ENCODE measurements around the gene TCOF1.

Gene TCOF1

DNA sequence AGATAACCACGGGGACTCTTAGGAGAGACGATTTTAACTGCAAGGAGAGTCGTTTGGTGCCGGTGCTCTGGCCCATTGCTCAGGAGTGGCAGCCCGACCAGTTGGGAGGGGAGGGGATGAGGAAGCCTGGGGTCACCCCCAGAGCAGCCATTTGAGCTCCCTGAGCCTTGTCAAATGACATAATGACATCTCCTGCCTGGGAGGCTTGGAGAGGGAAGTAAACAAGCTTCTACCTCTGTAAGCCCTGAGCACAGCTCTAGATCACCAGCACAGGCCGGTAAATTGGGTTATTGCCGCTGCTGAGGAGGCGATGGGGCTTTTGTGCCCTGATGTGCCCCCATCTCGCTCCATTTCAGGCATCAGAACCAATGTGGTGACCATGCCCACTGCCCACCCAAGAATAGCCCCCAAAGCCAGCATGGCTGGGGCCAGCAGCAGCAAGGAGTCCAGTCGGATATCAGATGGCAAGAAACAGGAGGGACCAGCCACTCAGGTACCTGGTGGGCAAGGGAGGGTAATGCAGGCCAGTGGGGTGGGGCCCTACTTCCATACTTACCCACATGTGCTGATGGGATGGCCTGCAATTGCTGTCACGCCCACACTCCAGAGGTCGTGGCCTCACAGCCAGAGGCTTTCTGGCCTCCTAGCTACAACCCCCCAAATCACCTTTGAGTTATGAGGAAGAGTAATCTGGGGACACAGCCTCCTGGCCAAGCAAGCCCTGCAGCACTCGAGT lies 32.2 kb downstream of the TCOF1 start:
- DNase-seq (ENCODE audit: low read depth) = no peak

DNA sequence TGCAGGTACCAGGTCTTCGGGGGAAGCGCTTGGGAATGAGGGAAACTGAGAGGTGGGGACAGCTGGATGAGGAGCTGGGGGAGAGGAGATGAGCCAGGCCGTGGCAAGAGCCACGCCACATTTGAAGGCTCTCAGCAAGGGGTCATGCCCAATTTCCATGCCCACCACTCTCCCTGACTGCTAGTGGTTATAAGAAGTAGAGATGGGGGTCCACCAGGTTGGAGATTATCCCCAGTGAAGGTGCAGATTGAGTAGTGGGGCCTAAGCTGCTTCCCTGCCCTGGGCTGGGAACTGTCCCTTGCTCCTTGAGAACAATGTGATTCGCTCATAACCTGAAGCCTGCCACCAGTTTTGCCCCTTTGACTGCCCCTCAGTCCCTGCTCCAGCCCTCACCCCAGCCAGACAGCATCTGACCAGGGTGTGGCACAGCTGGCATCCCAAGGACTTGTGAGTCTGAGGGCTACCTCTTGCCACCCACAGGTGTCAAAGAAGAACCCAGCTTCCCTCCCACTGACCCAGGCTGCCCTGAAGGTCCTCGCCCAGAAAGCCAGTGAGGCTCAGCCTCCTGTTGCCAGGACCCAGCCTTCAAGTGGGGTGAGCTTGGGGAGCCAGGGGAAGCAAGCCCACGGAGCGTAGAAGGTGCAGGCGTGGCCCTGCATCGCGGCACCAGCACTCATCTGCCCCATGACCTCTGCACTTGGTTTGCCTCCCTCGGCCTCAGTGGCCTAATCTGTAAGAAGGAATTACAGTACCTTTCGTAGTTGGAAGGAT lies 33.8 kb downstream of the TCOF1 start:
- DNase-seq (ENCODE audit: low read depth) = no peak

DNA sequence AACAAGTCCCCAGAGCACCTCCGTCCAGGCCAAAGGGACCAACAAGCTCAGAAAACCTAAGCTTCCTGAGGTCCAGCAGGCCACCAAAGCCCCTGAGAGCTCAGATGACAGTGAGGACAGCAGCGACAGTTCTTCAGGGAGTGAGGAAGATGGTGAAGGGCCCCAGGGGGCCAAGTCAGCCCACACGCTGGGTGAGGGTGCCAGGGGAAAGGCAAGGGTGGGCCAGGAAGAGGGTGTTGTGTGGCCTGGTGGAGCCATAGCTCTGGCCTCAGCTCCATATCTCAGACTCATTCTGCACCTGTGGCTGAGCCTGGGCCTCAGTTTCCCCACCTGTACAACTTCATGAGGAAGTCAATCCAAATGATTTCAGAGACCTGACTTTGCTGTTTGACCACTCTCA lies 34.5 kb downstream of the TCOF1 start:
- DNase-seq (ENCODE audit: low read depth) = no peak

DNA sequence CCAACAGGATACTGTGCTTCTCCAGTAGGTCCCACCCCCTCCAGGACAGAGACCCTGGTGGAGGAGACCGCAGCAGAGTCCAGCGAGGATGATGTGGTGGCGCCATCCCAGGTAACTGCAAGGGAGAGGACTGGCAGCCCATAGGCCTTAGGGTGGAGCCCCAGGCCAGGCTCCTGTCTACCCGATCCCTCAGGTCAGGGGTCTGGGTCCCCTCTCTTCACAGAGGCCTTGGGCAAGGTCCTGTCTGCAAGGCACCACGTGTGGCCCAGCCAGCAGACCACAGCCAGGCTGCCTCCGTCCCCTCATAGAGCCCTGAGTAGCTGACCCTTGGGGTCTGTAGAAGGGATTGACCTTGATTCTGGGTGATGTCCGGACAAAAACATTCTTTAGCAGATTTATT lies 35.2 kb downstream of the TCOF1 start:
- no peak for DNase-seq (ENCODE audit: low read depth)

DNA sequence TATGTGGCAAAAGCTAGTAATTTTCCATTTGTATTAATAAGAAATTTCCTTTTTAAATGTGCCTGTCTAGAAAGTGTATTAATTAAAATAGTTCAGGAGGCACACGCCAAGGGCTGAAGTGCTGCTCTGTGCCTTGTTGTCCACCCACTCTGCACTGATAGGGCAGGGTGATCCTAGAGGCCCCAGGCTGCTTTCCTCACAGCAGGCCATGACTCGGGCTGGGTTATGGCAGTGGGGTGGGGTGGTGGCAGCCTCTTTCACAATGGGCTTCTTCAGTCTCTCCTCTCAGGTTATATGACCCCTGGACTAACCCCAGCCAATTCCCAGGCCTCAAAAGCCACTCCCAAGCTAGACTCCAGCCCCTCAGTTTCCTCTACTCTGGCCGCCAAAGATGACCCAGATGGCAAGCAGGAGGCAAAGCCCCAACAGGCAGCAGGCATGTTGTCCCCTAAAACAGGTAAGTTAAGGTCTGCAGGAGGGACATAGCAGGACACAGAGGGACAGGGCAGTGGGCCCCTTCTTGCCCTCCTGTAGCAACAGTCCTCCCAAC lies 35.7 kb downstream of the TCOF1 start:
- no peak for DNase-seq (ENCODE audit: low read depth)

DNA sequence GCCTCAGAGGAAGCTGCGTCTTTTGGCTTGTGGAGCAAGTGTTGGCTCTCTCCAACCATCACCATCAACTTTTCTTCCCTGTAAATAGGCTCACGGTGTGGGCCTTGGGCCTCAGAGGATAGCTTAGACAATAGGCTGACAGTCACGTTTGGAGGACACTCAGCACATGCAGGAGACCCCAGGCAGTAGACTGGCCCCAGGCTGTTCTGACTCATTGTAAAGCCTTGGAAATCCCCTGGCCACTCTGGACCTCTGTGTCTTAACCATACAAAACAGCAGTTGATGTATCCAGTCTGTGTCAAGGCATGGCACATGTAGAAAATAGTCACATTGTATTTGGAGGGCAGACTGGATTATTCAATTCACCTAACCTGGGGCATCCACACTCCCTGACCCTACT lies 36.6 kb downstream of the TCOF1 start:
- DNase-seq (ENCODE audit: low read depth) = no peak

DNA sequence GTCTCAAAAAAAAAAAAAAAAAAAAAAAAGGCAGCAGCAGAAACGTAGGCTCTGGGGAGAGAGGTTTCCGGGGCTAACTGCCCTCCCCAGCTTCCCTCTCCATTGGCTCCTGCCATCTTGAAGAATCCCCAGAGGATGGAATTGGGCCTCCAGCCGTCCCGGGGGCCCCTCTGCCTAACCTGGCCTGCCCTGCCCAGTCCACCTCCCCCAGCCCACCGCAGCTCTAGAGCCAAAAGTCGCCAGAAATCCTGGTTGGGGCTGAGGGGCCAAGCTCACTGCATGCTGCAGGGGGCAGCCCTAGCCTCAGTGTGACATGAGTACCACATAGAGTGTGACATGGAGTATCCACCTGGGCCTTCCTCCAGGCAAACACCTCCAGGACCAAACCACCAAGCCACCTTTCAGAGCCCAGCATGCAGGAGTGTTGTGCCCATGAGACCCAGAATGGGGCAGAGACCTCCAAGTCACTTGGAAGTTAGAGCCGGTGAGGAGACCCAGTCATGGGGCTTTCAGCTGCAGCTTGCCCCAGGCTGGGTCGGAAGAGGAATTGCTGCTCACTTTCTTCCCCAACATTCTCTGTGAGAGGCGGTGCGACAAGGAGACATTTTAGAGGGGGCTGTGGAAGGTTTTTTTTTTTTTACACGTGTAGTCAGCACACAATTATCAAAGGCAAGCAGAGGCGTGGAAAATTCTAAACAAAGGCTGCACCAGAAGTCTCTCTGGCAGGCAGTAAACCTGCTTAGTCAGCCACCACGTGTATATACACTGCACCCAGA lies 37.6 kb downstream of the TCOF1 start:
- DNase-seq (ENCODE audit: low read depth) = no peak

DNA sequence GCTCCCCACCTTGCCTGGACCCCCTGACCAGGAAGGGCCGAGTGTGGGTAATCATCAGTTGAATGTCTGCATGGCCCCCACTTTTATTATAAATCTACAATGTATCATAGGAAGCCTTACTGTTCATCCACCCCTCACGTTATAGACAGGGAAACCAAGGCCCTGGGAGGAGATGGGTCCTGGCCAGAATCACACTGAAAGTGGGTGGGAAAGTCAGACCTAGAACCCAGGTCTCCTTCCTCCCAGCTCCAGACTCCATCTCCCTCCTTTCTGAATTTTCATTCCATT lies 38.1 kb downstream of the TCOF1 start:
- DNase-seq (ENCODE audit: low read depth) = no peak

DNA sequence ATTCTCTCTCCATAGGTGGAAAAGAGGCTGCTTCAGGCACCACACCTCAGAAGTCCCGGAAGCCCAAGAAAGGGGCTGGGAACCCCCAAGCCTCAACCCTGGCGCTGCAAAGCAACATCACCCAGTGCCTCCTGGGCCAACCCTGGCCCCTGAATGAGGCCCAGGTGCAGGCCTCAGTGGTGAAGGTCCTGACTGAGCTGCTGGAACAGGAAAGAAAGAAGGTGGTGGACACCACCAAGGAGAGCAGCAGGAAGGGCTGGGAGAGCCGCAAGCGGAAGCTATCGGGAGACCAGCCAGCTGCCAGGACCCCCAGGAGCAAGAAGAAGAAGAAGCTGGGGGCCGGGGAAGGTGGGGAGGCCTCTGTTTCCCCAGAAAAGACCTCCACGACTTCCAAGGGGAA lies 38.8 kb downstream of the TCOF1 start:
- no peak for DNase-seq (ENCODE audit: low read depth)

DNA sequence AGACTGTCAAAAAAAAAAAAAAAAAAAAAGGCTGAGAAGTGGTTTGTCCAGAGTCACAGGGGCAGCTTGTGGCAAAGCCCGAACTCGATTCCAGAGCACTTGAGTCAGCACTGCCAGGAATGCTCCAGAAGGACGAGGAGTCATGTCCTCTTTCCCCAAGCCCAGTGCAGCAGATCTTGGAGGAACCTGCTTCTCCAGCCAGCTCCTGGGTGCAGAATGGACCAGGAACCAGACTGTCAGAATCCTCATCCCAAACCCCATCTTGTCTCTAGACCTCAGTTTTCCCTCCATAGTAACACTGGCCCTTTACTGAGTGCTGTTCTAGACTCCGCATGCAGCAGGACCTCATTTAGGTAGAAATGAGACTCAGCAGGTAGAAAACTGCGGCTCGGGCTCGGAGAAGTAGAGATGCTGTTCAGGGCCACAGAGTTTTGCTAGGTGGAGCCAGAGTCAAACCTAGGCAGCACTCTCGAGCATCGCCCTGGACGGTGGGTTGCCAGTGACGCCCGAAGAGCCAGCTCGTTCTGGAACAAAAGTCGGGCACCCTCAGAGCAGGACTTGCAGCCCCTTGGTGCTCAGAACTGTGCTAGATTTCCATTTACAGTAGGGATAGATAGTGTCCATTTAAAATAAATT lies 39.8 kb downstream of the TCOF1 start:
- no peak for DNase-seq (ENCODE audit: low read depth)

DNA sequence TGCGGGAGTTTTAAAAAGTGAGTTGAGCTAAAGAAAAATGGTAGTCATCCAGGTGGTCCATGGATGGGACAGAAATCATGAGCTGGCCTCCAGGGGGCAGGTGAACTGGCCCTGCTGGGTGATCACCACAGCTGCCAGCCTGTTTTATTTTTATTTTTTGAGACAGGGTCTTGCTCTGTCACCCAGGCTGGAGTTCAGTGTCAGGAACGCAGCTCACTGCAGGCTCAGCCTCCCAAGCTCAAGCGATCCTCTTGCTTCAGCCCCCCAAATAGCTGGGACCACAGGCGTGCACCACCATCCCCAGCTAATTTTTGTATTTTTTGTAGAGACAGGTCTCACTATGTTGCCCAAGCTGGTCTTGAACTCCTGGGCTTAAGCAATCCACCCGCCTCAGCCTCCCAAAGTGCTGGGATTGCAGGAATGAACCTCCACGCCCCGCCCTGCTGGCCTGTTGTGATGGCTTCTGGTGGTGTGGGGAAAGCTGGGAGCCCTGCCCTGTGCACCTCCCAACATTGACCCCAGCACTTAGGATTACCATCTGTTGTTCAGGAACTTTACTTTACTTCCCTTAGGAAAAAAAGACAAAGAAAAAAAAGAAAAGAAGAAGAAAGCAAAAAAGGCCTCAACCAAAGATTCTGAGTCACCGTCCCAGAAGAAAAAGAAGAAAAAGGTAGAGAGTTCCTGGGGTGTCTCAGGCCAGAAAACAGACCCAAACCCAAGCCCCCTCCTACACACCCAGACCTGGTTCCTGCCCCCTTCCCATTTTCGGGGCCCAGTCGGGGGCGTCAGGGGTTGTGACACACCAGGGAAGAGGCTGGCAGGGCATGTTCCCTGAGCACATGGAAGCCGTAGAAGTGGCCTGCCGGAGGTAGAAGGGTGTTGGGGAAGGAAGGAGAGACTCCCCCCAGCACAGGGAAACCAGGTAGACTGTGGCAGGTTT lies 40.6 kb downstream of the TCOF1 start:
- no peak for DNase-seq (ENCODE audit: low read depth)

DNA sequence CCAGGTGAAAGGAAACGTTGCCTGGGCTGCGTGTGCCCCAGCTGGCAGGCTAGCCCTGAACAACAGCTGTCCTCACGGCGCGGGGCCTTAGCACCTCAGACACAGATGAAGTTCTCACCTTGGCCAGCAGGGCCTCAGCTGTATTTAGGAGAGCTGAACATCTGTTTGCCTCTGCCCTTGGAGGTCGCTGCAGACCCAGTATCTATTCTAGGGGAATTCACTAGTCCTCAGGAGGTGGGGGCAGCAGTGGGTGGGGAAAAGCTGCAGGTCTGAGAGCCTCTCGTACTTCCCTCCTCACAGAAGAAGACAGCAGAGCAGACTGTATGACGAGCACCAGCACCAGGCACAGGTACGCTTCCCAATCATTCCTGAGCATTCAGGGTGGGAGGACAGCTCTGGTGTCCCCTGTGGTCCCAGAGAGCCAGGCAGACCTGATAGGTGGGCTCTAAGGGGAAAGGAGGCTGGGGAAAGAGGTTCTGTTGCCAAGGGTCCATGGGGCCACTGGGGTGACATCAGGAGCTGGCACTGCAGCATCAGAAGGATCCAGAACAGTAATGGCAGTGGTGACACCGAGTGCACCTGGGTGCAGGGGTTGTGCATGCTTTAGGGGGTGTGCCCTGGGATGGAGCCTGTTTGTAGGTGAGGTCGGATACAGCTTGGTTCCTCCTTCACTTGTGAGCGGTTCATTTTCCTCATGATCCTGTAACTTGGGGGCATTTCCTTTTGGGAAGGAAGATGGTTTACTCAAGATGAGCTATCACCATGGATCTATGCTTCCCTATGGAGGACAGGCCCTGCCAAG lies 41.4 kb downstream of the TCOF1 start:
- DNase-seq (ENCODE audit: low read depth) = no peak

DNA sequence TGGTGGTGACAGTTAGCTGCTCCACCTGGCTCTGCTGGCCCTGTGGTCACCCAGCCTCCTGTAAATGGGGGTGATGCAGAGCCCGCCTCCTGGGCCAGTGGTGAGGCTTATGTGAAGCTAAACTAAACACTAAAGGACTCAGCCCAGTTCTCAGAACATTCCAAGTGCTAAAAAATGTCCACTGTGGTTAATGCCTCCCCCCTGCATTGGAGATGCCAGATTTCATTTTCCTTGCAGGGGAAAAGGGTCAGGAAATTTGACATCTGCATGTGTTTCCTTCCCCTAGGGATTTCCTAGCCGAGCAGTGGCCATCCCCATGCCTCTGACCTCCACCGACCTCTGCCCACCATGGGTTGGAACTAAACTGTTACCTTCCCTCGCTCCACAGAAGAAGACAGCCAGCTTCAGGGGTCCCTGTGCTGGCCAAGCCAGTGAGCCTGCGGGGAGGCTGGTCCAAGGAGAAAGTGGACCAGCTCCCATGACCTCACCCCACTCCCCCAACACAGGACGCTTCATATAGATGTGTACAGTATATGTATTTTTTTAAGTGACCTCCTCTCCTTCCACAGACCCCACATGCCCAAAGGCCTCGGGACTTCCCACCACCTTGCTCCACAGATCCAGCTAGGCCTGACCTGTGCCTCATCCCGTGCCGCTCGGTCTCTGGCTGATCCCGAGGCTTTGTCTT lies 42.2 kb downstream of the TCOF1 start:
- DNase-seq (ENCODE audit: low read depth) = no peak

DNA sequence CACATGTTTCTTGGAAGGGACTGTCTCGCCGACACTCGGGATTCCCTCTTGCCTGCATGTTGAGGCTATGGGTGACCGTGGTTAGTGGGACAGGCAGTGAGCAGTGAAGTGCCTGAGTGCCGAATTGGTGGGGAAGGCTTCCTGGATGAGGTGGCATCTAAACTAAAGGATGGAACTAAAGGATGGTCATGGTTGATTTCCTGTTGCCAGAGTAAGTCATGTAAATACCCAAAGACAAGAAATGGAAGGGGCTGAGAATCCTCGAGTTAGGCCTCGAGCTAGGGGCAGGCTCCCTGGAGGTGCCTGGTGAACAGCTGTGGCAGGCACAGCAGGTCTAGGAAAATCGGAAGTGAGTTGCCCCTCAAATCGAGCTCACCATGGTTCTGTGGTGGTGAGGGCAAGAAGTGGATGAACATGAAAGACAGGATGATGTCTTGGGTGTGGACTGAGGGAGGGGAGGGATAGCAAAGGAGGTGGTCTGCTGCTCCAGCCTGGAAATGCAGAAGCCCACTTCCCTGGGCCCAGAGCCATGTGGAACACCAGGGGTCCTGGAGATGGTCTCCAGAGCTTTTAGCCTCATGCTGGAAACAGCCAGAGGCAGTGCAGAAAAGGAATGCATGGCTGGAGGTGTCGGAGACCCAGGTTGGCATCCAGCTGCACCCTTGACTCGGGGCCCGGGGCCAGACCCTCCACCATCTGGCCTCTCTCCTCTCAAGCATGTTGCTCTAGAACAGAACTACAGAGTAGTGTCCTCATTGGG lies 43.0 kb downstream of the TCOF1 start:
- DNase-seq (ENCODE audit: low read depth) = no peak

DNA sequence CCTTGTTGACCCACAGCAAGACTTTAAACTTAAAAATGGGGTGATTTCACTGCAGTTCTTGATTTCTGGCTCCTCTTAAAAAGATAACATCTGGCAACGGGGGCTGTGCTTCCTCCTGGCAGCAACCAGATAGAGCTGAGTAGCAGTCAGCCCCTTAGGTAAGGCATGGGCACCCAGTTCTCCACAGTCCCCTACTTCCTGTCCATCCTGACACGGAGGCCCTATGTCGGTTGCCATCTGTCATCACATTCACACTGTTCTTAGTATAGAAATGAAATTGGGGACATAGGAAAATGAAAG lies 43.5 kb downstream of the TCOF1 start:
- no peak for DNase-seq (ENCODE audit: low read depth)

DNA sequence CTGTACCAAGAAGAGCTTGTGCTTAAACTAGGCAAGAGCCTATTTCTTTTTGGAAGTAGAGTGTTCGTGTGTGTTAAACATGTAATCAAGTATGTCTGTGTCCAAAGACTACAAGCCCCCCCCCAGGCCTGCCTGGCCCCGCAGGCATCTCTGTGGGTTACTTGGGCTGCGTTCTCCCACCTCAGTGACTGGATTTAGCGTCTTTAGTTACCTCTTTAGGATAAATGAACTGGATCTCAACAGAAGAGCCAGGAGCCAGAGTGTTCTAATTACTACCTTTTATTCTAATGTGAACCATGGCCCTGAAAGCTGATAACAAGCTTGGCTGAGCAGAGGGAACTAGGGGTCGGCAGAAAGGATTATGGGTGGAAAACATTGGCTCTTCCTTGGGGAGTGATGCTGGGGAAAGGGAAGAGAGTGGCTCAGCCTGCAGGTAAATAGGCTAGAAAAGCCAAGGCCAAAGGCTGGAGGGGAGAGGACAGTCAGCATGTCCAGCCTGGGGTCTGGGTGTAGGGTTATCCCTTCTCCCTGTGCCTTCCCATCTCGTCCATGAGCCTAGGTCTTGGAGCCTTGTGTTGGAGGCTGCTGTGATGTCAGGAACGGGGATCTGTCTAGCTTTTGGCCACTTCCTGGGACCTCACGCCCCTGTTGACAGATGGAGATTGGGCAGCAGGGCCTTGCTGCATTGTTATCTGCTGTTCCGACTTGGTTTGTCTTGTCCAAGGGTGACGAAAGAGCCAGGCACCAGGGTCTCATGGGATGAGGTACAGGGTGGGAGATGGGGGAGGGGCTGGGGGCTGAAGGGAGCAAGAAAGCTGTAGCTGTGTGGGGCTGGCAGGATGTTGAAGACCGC lies 44.1 kb downstream of the TCOF1 start:
- DNase-seq (ENCODE audit: low read depth) = no peak

DNA sequence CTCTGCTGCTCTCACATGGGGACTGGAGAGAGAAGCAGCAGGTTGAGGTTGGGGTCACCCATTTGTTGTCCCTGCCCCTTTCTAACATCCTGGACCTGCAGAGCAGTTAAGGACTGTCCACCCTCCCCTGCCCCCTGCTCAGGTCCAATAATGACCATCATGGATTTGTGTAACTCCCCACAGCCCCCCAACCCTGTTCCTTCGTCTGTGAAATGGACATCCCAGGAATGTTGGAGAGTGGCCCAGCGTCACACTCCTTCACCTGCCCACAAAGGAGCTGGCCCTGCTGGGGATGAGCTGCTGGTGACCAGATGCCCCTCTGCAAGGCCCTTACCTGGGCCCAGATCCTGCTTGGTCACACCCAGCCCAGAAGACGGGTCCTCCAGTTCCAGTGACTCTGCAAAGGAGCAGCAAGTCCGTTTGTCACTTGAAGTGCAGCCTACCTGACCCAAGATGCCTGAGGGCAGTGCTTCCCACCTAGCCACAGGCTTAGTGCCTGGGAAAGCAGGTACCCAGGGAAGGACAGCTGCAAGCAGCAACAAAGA lies 44.8 kb downstream of the TCOF1 start:
- DNase-seq (ENCODE audit: low read depth) = no peak

DNA sequence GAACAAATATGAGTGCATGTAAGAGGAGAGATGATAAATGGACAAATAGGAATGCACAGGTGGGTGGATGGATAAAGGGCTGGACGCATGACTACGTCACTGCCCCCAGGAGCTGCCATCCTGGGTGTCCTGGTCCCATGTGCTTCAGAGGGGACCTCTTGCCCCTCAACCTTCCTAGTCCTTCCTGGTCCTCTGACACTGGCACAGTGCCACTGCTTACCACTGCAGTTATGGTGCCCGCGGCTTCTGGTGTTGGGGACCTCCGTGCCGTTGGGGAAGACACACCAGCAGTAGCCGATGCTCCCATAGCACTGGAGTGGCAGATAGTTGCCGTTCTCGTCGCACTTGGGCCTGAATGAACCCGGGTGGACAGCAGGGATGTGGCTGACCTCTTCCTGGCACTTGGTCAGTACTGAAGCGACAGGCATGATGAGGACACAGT lies 45.4 kb downstream of the TCOF1 start:
- DNase-seq (ENCODE audit: low read depth) = no peak
